ENCODE data around the gene CASQ2. TPM values are rescaled to one million over a fixed set of nuclear protein-coding genes. Genes with fewer than 3 reads are reported as not detected.

CASQ2 gene
- polyA plus RNA-seq, 1 of the 3 experiments (the other 2 are of a cell fraction) = not detected

- Histone ChIP-seq H3K4me3 (ENCODE audit: low read depth in 2 of 2, low read length in 1 of 2) (no peak overlapping the region), H3K9ac (no peak overlapping the region), H3K9me3 (no peaks in the 10 kb centered on the region), H2AFZ (ENCODE audit: low read depth) (no peak overlapping the region), H3K9me2 (no peaks in the 10 kb centered on the region), H3K36me3 (replicated peaks in 1 of 2; ENCODE audit: control insufficient read depth in 1 of 2, insufficient read depth in 2 of 2, low read length in 1 of 2) (peaks cover 21 to 27% of the 10 kb centered on the region in 2 experiments), H3K4me2 (no peak overlapping the region), H4K20me1 (ENCODE audit: insufficient read depth) (no peaks in the 10 kb centered on the region), H3K79me2 (ENCODE audit: insufficient read depth) (no peaks in the 10 kb centered on the region), H3F3A (replicated peaks; ENCODE audit: insufficient read depth) (no peaks in the 10 kb centered on the region), H3K27me3 (ENCODE audit: insufficient read depth) (no peaks in the 10 kb centered on the region), H3K27ac (ENCODE audit: low read depth in 2 of 2, low read length in 1 of 2) (no peak overlapping the region), H3K4me1 (ENCODE audit: control insufficient read depth in 1 of 2, insufficient read depth in 2 of 2, low read depth in 1 of 2, low read length in 1 of 2) (no peaks in the 10 kb centered on the region)
- ChIA-PET POLR2A (no interaction called here), CTCF (interaction anchor here (1.0 to 1.3 kb wide), 2 partner anchors 21 to 77 kb away, joined by 3 read pairs; no protein-coding TSS in a partner anchor)
- no peak for DNase-seq
- WGBS (ENCODE audit: low lambda C conversion rate) = 89% methylated on average over 9 of the region's 14 CpGs
- TF ChIP-seq USF2 (IDR thresholded peaks at IDR 0.05; ENCODE audit: borderline replicate concordance, low read depth, low read length) (no peak), YY1 (IDR thresholded peaks at IDR 0.05; ENCODE audit: low read depth) (no peak), ELF1 (IDR thresholded peaks at IDR 0.05) (no peak), RAD21 (IDR thresholded peaks at IDR 0.05; ENCODE audit: low read length) (no peak), GABPA (IDR thresholded peaks at IDR 0.05; ENCODE audit: low read depth) (no peak), FOXM1 (IDR thresholded peaks at IDR 0.05; ENCODE audit: low read depth) (no peak), JUND (IDR thresholded peaks at IDR 0.05) (no peak), REST (IDR thresholded peaks at IDR 0.05; ENCODE audit: low read depth, low read length) (no peak), USF1 (IDR thresholded peaks at IDR 0.05; ENCODE audit: borderline replicate concordance, low read depth) (no peak), TAF1 (IDR thresholded peaks at IDR 0.05; ENCODE audit: borderline replicate concordance, low read depth, low read length) (no peak), CTCF (IDR thresholded peaks at IDR 0.05) (no peak), POLR2AphosphoS5 (IDR thresholded peaks at IDR 0.05; ENCODE audit: low read depth, low read length) (no peak)
These were observed 83.3 kb downstream of the CASQ2 start for GRCh38 chr1:115685029-115685705.

All from SK-N-SH (cell line).